HG02938 (cell line): ENCODE data around the gene ZNG1B.
"Not testable (repeated sequence)": the region's sequence is repeated elsewhere in the genome, so short reads cannot be mapped to it uniquely, and the experiment has no call there.

Experiments
- ATAC-seq: cut with Tn5 transposase; IDR thresholded peaks from one replicate; pipeline ENCODE4 v1.9.1; 2021; ENCODE audit warnings: mild to moderate bottlenecking, moderate library complexity; ENCODE audit not compliant: unreplicated experiment

Gene ZNG1B

GRCh38 chr2:113542529-113542928, 105.0 kb downstream of the ZNG1B start:
- not testable (repeated sequence) for ATAC-seq
